ENCODE results near the gene MGLL. TPM values are rescaled to one million over a fixed set of nuclear protein-coding genes. Genes with fewer than 3 reads are reported as not detected.

MGLL gene
- total RNA-seq, 2 experiments from 2014 or later = 0.28 to 0.38 TPM

DNA sequence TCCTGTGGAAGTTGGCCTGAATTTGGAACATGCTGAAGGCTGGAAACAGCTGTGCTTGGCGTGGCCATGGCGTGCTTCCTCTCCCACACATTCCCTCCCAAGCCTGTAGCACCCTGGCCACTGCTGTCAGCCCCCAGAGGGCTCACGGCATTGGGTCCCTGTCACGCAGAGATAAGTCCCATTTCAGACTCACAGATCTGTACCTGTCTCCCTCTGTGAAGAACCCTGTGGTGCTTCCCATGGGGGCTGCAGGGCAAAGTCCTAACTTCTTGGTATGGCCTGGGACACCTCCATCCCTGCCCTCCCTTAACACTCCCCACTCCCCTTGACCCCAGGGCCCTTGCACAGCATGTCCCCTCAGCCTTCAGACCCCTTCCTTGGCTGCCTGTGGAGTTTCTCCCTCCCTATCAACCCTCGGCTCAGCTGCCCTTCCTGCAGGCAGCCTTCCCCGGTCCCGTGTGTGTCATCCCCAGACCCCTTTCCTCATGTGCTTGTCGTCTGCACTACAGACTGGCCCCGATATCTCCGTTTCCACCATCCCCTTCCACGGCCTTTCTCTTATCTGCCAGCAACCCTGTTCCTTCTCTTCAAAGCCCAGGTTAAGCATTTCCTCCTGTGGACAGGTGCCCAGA is 120.9 kb downstream of the MGLL start:
- peaks cover 13% of the 10 kb centered on the region for H3K4me1 ChIP-seq (ENCODE audit: insufficient read depth, low read length)
- intact Hi-C loops (cut with DNase I, micrococcal nuclease) = no loop called here
- POLR2A ChIA-PET = no interaction called here

DNA sequence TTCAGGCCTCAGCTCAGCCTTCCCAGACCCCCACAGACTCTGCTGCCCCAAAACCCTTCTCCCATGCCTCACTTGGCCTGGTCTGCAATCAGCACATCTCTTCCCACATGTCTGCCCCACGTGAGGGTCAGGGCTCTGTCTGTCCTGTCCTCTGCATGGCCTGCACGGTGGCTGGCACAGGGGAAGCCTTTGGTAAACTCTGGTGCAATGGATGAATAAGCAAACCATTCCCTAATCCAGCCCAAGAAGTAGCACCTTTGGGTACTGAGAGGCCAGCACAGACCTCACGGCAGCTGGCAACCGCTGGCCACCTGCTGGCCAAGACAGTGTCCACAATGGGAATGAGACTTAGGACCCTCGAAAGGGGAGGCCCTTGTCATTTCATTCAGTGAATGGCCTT is 121.9 kb downstream of the MGLL start:
- ChIA-PET POLR2A (no interaction called here), CTCF (no interaction called here)
- Mint-ChIP-seq H3K27me3 (no peaks in the 10 kb centered on the region), H3K36me3 (ENCODE audit: low read depth) (no peaks in the 10 kb centered on the region), H3K4me3 (no peak overlapping the region), H3K9me3 (peaks cover 2% of the 10 kb centered on the region), H3K27ac (no peak overlapping the region), H3K4me1 (ENCODE audit: low read depth) (peaks cover 5% of the 10 kb centered on the region)
- H3K27me3 ChIP-seq (ENCODE audit: control insufficient read depth in 1 of 2, insufficient read depth in 2 of 2, low read length in 2 of 2) = no peaks in the 10 kb centered on the region
- no peak for DNase-seq
- no peaks in the 10 kb centered on the region for H3K36me3 ChIP-seq (ENCODE audit: insufficient read depth, low read length)
- TF ChIP-seq, protein P1, sequence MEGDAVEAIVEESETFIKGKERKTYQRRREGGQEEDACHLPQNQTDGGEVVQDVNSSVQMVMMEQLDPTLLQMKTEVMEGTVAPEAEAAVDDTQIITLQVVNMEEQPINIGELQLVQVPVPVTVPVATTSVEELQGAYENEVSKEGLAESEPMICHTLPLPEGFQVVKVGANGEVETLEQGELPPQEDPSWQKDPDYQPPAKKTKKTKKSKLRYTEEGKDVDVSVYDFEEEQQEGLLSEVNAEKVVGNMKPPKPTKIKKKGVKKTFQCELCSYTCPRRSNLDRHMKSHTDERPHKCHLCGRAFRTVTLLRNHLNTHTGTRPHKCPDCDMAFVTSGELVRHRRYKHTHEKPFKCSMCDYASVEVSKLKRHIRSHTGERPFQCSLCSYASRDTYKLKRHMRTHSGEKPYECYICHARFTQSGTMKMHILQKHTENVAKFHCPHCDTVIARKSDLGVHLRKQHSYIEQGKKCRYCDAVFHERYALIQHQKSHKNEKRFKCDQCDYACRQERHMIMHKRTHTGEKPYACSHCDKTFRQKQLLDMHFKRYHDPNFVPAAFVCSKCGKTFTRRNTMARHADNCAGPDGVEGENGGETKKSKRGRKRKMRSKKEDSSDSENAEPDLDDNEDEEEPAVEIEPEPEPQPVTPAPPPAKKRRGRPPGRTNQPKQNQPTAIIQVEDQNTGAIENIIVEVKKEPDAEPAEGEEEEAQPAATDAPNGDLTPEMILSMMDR (IDR thresholded peaks at IDR 0.05) = no peak
- intact Hi-C loops (cut with DNase I, micrococcal nuclease) = no loop called here
- peaks cover 13% of the 10 kb centered on the region for H3K4me1 ChIP-seq (ENCODE audit: insufficient read depth, low read length)
- no peak overlapping the region for H3K4me3 ChIP-seq (ENCODE audit: low read length)
- no peak overlapping the region for H3K27ac ChIP-seq (ENCODE audit: low read depth in 1 of 2, low read length in 2 of 2)
- ATAC-seq (ENCODE audit: poor library complexity) = no peak
- H3K9me3 ChIP-seq (ENCODE audit: control insufficient read depth in 1 of 2, insufficient read depth in 1 of 2, low read length in 2 of 2) = peaks cover 0 to 4% of the 10 kb centered on the region in 2 experiments

More for the DNA sequence above, 120.9 kb downstream of the MGLL start:
- H3K4me3 Mint-ChIP-seq = no peak overlapping the region
- no peak for DNase-seq
- H3K27ac Mint-ChIP-seq = no peak overlapping the region
- Histone ChIP-seq H3K36me3 (ENCODE audit: insufficient read depth, low read length) (no peaks in the 10 kb centered on the region), H3K27me3 (ENCODE audit: control insufficient read depth in 1 of 2, insufficient read depth in 2 of 2, low read length in 2 of 2) (no peaks in the 10 kb centered on the region), H3K9me3 (ENCODE audit: control insufficient read depth in 1 of 2, insufficient read depth in 1 of 2, low read length in 2 of 2) (peaks cover 0 to 4% of the 10 kb centered on the region in 2 experiments), H3K27ac (ENCODE audit: low read depth in 1 of 2, low read length in 2 of 2) (no peak overlapping the region), H3K4me3 (ENCODE audit: low read length) (no peak overlapping the region)
- H3K27me3 Mint-ChIP-seq = no peaks in the 10 kb centered on the region
- peaks cover 5% of the 10 kb centered on the region for H3K4me1 Mint-ChIP-seq (ENCODE audit: low read depth)
- TF ChIP-seq, protein P1 (IDR thresholded peaks at IDR 0.05) = no peak
- H3K36me3 Mint-ChIP-seq (ENCODE audit: low read depth) = no peaks in the 10 kb centered on the region
- CTCF ChIA-PET = no interaction called here
- no peak for ATAC-seq (ENCODE audit: poor library complexity)
- peaks cover 2% of the 10 kb centered on the region for H3K9me3 Mint-ChIP-seq

DNA sequence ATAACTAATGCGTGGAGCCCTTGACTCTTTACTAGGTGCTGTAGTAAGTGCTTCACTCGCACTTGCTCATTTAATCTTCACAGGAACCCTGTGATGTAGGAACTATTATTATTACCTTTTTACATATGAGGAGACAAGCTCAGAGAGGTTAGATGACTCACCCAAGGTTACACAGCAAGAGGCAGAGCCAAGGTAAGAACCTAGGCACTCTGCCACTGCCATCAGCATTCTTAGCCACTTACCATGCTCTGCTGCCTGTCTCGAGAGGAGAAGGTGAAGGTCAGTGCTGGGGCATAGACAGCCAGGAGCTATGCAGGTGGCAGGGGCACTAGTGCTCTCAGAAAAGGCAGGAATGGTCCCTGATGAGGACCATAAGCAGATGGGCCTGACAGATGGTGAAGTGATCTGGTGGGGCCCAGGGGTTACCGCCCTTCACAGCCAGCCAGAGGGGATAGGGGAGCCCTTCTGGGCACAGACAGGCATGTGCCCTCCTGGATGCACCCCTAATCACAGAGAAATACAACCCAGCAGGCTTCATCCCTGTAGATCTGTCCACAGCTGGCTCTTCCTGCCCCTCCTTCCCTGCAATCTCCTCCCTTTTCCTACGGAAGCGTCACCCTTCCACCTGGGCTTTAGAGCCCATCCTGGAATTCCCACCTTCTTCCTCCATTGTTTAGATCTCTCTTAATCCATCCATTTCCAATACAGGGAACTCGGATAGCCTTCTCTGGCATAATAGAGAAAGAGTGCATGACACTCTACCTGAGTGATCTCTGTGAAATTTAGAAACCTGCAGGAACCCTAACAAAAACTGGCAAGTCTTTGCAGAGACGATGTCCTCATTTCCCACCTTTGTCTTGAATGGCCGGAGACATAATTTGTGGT is 122.7 kb downstream of the MGLL start:
- H3K4me3 Mint-ChIP-seq = no peak overlapping the region
- H3K36me3 Mint-ChIP-seq (ENCODE audit: low read depth) = no peaks in the 10 kb centered on the region
- H3K27me3 Mint-ChIP-seq = no peaks in the 10 kb centered on the region
- Histone ChIP-seq H3K4me1 (ENCODE audit: insufficient read depth, low read length) (peaks cover 13% of the 10 kb centered on the region), H3K36me3 (ENCODE audit: insufficient read depth, low read length) (no peaks in the 10 kb centered on the region), H3K4me3 (ENCODE audit: low read length) (no peak overlapping the region), H3K27me3 (ENCODE audit: control insufficient read depth in 1 of 2, insufficient read depth in 2 of 2, low read length in 2 of 2) (no peaks in the 10 kb centered on the region), H3K9me3 (ENCODE audit: control insufficient read depth in 1 of 2, insufficient read depth in 1 of 2, low read length in 2 of 2) (peaks cover 0 to 4% of the 10 kb centered on the region in 2 experiments), H3K27ac (ENCODE audit: low read depth in 1 of 2, low read length in 2 of 2) (no peak overlapping the region)
- no peak overlapping the region for H3K27ac Mint-ChIP-seq
- ChIA-PET CTCF (interaction anchor here (1.6 to 2.9 kb wide), 2 partner anchors 16 to 125 kb away, joined by 5 to 12 read pairs; no protein-coding TSS in a partner anchor), POLR2A (no interaction called here)
- intact Hi-C loops (cut with DNase I, micrococcal nuclease) = no loop called here
- ATAC-seq (ENCODE audit: poor library complexity) = no peak
- TF ChIP-seq, protein P1 (IDR thresholded peaks at IDR 0.05) = no peak
- peaks cover 5% of the 10 kb centered on the region for H3K4me1 Mint-ChIP-seq (ENCODE audit: low read depth)
- H3K9me3 Mint-ChIP-seq = peaks cover 2% of the 10 kb centered on the region
- DNase-seq = no peak

Measured in CD4-positive, alpha-beta T cell (primary cell).